ENCODE measurements around the gene ALS2CL.

ALS2CL gene

DNA sequence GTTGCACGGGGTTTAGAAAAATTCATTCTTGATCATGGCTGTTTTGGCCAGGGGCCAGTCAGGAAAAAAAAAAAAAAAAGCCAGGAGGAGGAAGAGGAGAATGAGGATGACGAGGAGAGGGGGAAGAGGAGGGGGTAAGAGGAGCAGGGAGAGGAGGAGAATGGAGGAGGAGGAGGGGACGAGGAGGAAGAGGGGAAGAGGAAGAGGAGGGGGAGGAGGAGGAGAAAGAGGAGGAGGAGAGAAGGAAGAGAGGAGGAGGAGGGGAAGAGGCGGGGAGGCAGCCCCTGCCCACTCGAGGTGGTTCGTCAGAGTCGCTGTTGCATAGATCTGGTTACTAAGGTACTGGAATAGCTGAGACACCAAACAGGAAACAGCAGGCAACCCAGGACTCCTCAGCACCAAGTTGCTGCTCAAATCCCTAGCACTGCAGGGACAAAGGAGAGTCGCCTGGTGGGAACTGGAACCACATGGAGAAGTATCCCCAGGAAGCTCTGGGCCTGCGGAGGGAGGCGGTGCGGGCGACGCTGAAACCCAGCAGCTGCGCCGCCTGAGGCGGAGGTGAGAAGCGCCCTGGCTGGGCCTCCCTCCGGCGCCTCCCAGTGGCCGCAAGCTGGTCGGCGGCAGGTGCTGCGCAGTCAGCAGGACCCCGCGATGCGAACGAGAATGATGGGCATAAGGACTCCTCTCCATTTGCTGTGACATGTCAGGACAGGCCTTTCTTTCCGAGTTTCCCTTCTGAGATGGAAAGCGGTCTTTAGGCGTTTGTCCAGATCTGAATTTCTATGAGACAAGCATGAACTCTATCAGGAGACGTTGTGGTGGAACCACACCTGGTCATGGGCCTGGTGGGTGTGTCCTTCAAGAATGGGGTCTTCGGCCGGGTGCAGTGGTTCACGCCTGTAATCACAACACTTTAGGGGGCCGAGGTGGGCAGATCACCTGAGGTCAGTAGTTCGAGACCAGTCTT, 63.6 kb downstream of the ALS2CL start:
- peak; percentile 41 to 58 for DNase-seq

GRCh38 chr3:46628901-46629369, 64.5 kb downstream of the ALS2CL start:
- DNase-seq, result no peak

GRCh38 chr3:46627078-46627477, 66.4 kb downstream of the ALS2CL start:
- DNase-seq, result no peak

DNA sequence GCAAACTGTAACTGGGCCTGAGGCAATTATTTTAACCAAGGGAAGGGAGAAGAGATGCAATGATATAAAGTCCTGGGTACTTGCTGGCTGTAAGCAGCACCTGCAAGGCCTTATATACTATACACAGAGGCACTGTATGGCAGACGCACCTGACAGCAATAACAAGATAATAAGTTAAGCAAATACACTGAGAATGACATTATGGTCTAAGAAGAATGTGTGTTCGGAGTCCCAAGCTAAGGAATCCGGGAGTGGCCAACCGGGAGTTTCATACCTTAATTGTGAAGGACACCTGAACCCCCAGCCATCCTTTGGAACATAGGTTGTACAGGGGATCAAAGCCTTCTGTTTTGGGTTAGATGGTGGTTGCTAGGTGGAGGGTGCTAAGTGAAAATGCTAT, 67.4 kb downstream of the ALS2CL start:
- DNase-seq, result no peak

- no peak for DNase-seq
Observed at GRCh38 chr3:46624975-46625490, 68.4 kb downstream of the ALS2CL start.

GRCh38 chr3:46624533-46624932, 68.9 kb downstream of the ALS2CL start:
- DNase-seq, result no peak

- DNase-seq, result no peak
Observed at GRCh38 chr3:46619845-46620778, 73.4 kb downstream of the ALS2CL start.
